ENCODE data around the gene SCN4B. TPM values are rescaled to one million over a fixed set of nuclear protein-coding genes. Genes with fewer than 3 reads are reported as not detected.

The SCN4B gene
- total and polyA plus RNA-seq, 2 of the 8 experiments (the other 6 are each of a cell fraction or from before 2014, with no cell fraction given) = 2.8 to 4.9 TPM

- FAIRE-seq (no peak), DNase-seq (ENCODE audit: low read depth in 1 of 2, low spot score in 2 of 2) (no peak)
- Histone ChIP-seq H3K9ac (replicated peaks in 1 of 4; ENCODE audit: extremely low read depth in 1 of 4, low read depth in 3 of 4, low read length in 3 of 4) (no peak overlapping the region), H4K8ac (ENCODE audit: extremely low read depth, insufficient read depth, low read length) (no peak overlapping the region), H2AFZ (ENCODE audit: low read length) (no peak overlapping the region), H2AK5ac (ENCODE audit: low read depth, low read length) (no peak overlapping the region), H4K91ac (replicated peaks; ENCODE audit: insufficient read length, low read length) (no peak overlapping the region), H3K9me3 (ENCODE audit: insufficient read depth in 2 of 2, low read depth in 1 of 2, low read length in 1 of 2) (no peaks in the 10 kb centered on the region), H3K4me3 (ENCODE audit: extremely low read depth in 1 of 4, insufficient read depth in 2 of 4, low read depth in 3 of 4, low read length in 4 of 4) (no peak overlapping the region), H2BK15ac (ENCODE audit: low read length) (no peak overlapping the region), H2BK12ac (ENCODE audit: low read depth, low read length) (no peak overlapping the region), H3K4me2 (ENCODE audit: insufficient read depth in 1 of 2, low read depth in 2 of 2, low read length in 2 of 2) (no peak overlapping the region), H3K4me1 (replicated peaks in 1 of 4; ENCODE audit: control insufficient read depth in 3 of 4, insufficient read depth in 4 of 4, low read length in 3 of 4) (peaks cover 2 to 16% (median 7%) of the 10 kb centered on the region in 4 experiments), H4K20me1 (replicated peaks in 1 of 2; ENCODE audit: control insufficient read depth in 1 of 2, insufficient read depth in 2 of 2, low read length in 2 of 2) (no peaks in the 10 kb centered on the region), H2BK120ac (replicated peaks; ENCODE audit: low read depth, low read length) (no peak overlapping the region), H4K5ac (ENCODE audit: insufficient read length, low read depth, low read length) (no peak overlapping the region), H3K27me3 (replicated peaks in 1 of 4; ENCODE audit: control insufficient read depth in 3 of 4, extremely low read depth in 1 of 4, insufficient read depth in 3 of 4, low read length in 3 of 4) (peaks cover 6 to 64% (median 33%) of the 10 kb centered on the region in 4 experiments), H2BK5ac (ENCODE audit: low read depth, low read length) (no peak overlapping the region), H3K4ac (replicated peaks; ENCODE audit: insufficient read length, low read depth, low read length) (no peak overlapping the region), H3K79me2 (ENCODE audit: control insufficient read depth in 1 of 2, insufficient read depth in 2 of 2, low read length in 2 of 2) (no peaks in the 10 kb centered on the region), H3K79me1 (ENCODE audit: low read depth, low read length) (no peaks in the 10 kb centered on the region), H2BK20ac (ENCODE audit: low read length) (no peak overlapping the region), H3K27ac (ENCODE audit: low read depth, low read length) (no peak overlapping the region), H3K23ac (ENCODE audit: insufficient read length) (no peak overlapping the region), H3K14ac (ENCODE audit: insufficient read length) (no peak overlapping the region), H3K36me3 (ENCODE audit: control insufficient read depth in 2 of 4, insufficient read depth in 4 of 4, low read length in 3 of 4) (no peaks in the 10 kb centered on the region), H3K23me2 (ENCODE audit: low read depth, low read length) (peaks cover 2% of the 10 kb centered on the region; the same call in 1 of the 2 replicates), H3K18ac (ENCODE audit: extremely low read depth, low read length) (no peak overlapping the region), H3K56ac (replicated peaks; ENCODE audit: insufficient read length, low read depth, low read length) (no peak overlapping the region)
- 79% methylated on average over 2 of the region's 2 CpGs; no CpG with 5 or more reads in 1 of the 2 experiments for WGBS, 2 experiments (ENCODE audit: extremely low coverage in 1 of 2, insufficient coverage in 1 of 2, insufficient read length in 1 of 2, insufficient replicate concordance in 2 of 2, low coverage in 1 of 2, low lambda C conversion rate in 2 of 2, missing lambda C conversion rate in 1 of 2)
- CTCF ChIA-PET (ENCODE audit: partially characterized antibody) = interaction anchor here (0.8 to 8.7 kb wide), 5 partner anchors 10 to 343 kb away, joined by 3 to 245 read pairs (median 4); partner anchors contain the start of genes FXYD2 and SCN4B
- POLR2A ChIA-PET (ENCODE audit: partially characterized antibody) = interaction anchor here (0.6 to 1.2 kb wide), 2 partner anchors 10 to 667 kb away, joined by 3 to 5 read pairs; no protein-coding TSS in a partner anchor
- no peak for TF ChIP-seq E2F6 (IDR thresholded peaks at IDR 0.05)
- TF ChIP-seq TCF12 (IDR thresholded peaks at IDR 0.05; ENCODE audit: low read depth, low read length) = no peak
- TF ChIP-seq KDM5A (IDR thresholded peaks at IDR 0.05; ENCODE audit: low read length) = no peak
- no peak for TF ChIP-seq POLR2A (IDR thresholded peaks at IDR 0.05; ENCODE audit: control extremely low read depth in 1 of 2, low read depth in 2 of 2, low read length in 2 of 2)
- TF ChIP-seq ASH2L (IDR thresholded peaks at IDR 0.05; ENCODE audit: low read length) = no peak
- TF ChIP-seq ATF2 (IDR thresholded peaks at IDR 0.05; ENCODE audit: low read length) = no peak
- no peak for TF ChIP-seq CREB1 (IDR thresholded peaks at IDR 0.05)
- no peak for TF ChIP-seq CHD1 (IDR thresholded peaks at IDR 0.05; ENCODE audit: low read depth, low read length)
- no peak for TF ChIP-seq BRCA1 (IDR thresholded peaks at IDR 0.05; ENCODE audit: low read depth, low read length)
- TF ChIP-seq FOSL1 (IDR thresholded peaks at IDR 0.05; ENCODE audit: insufficient read depth, low read depth, low read length) = no peak
- TF ChIP-seq RBBP5 (IDR thresholded peaks at IDR 0.05; ENCODE audit: borderline replicate concordance, low read depth, low read length) = no peak
- TF ChIP-seq RXRA (IDR thresholded peaks at IDR 0.05; ENCODE audit: insufficient read depth, low read depth, low read length) = no peak
- no peak for TF ChIP-seq SRF (IDR thresholded peaks at IDR 0.05; ENCODE audit: low read depth, low read length)
These were observed 14.6 kb upstream of the SCN4B start for GRCh38 chr11:118167253-118167652.

Data from H1 (cell line).